ENCODE measurements around the gene SF3B3. TPM values are rescaled to one million over a fixed set of nuclear protein-coding genes. Genes with fewer than 3 reads are reported as not detected.

Gene SF3B3
- total RNA-seq, 2 experiments from 2014 or later: 195 to 441 TPM

- ChIA-PET CTCF (ENCODE audit: unreplicated experiment) (no interaction called here), POLR2A (no interaction called here)
- no TSS peak for BruUV-seq (replicated peaks)
- intact Hi-C loops (cut with micrococcal nuclease; ENCODE audit: unreplicated experiment): no loop called here
- H2AFZ ChIP-seq (ENCODE audit: low read length): no peak overlapping the region
- H3K4me2 ChIP-seq (ENCODE audit: low read length): no peak overlapping the region
- TF ChIP-seq EZH2phosphoT487 (IDR thresholded peaks at IDR 0.05; ENCODE audit: borderline replicate concordance, low read depth, low read length): no peak
- no peak for TF ChIP-seq CTCF (conservative IDR thresholded peaks at IDR 0.05; ENCODE audit: low read length)
- no peaks in the 10 kb centered on the region for H4K20me1 ChIP-seq (ENCODE audit: insufficient read depth, low read length)
- no peak overlapping the region for H3K4me3 ChIP-seq (ENCODE audit: low read depth, low read length, poor library complexity, severe bottlenecking)
- H3K36me3 ChIP-seq (ENCODE audit: insufficient read depth, low read length): no peaks in the 10 kb centered on the region
- no peak overlapping the region for H3K27ac ChIP-seq (ENCODE audit: low read depth, low read length, poor library complexity, severe bottlenecking)
- H3K9me3 ChIP-seq (ENCODE audit: low read length): no peaks in the 10 kb centered on the region
- DNase-seq (ENCODE audit: low spot score): no peak
- no peaks in the 10 kb centered on the region for H3K79me2 ChIP-seq (ENCODE audit: insufficient read depth, low read depth, low read length)
- H3K9me2 ChIP-seq (ENCODE audit: insufficient read depth, low read length): no peaks in the 10 kb centered on the region
- H3K4me1 ChIP-seq (ENCODE audit: insufficient read depth, low read length, poor library complexity, severe bottlenecking): no peaks in the 10 kb centered on the region
These were observed 81.0 kb downstream of the SF3B3 start for GRCh38 chr16:70604407-70605282.

- BruUV-seq (replicated peaks): no TSS peak
- intact Hi-C loops (cut with micrococcal nuclease; ENCODE audit: unreplicated experiment): no loop called here
- POLR2A ChIA-PET: no interaction called here
These were observed 81.7 kb downstream of the SF3B3 start for GRCh38 chr16:70605283-70605657.

More at GRCh38 chr16:70605283-70605657, 81.7 kb downstream of the SF3B3 start:
- TF ChIP-seq EZH2phosphoT487 (IDR thresholded peaks at IDR 0.05; ENCODE audit: borderline replicate concordance, low read depth, low read length): no peak
- TF ChIP-seq CTCF (conservative IDR thresholded peaks at IDR 0.05; ENCODE audit: low read length): no peak
- H3K9me2 ChIP-seq (ENCODE audit: insufficient read depth, low read length): no peaks in the 10 kb centered on the region
- H3K27ac ChIP-seq (ENCODE audit: low read depth, low read length, poor library complexity, severe bottlenecking): no peak overlapping the region
- H3K4me2 ChIP-seq (ENCODE audit: low read length): no peak overlapping the region
- no peak for DNase-seq (ENCODE audit: low spot score)
- no peaks in the 10 kb centered on the region for H3K4me1 ChIP-seq (ENCODE audit: insufficient read depth, low read length, poor library complexity, severe bottlenecking)
- H3K9me3 ChIP-seq (ENCODE audit: low read length): no peaks in the 10 kb centered on the region
- H3K4me3 ChIP-seq (ENCODE audit: low read depth, low read length, poor library complexity, severe bottlenecking): no peak overlapping the region
- no peaks in the 10 kb centered on the region for H4K20me1 ChIP-seq (ENCODE audit: insufficient read depth, low read length)
- no peak overlapping the region for H2AFZ ChIP-seq (ENCODE audit: low read length)
- CTCF ChIA-PET (ENCODE audit: unreplicated experiment): no interaction called here
- no peaks in the 10 kb centered on the region for H3K79me2 ChIP-seq (ENCODE audit: insufficient read depth, low read depth, low read length)
- H3K36me3 ChIP-seq (ENCODE audit: insufficient read depth, low read length): no peaks in the 10 kb centered on the region

All from OCI-LY7 (cell line).